SK-N-SH treated with all-trans-retinoic acid at 6 μM for 48 hours (cell line): ENCODE measurements around the gene ZNF536.
"Not testable (repeated sequence)": the region's sequence is repeated elsewhere in the genome, so short reads cannot be mapped to it uniquely, and the experiment has no call there.

Experiments
- ATAC-seq: fragments of 200-7000 bp; cut with Tn5 transposase; 3 replicates; pipeline ENCODE4 v1.9.1; 2020; ENCODE audit warnings: mild to moderate bottlenecking, moderate library complexity
- ARNTL ChIP-seq: fragments of 450-650 bp; formaldehyde crosslinking; IDR thresholded peaks from 2 replicates; pipeline ENCODE4 v1.5.0; 2020; ENCODE audit warnings: low read depth, mild to moderate bottlenecking, moderate library complexity, borderline replicate concordance
- BACH2 ChIP-seq: fragments of 250-450 bp; sonication (Bioruptor Pico); IDR thresholded peaks from 2 replicates; pipeline ENCODE4 v1.9.0; 2021; ENCODE audit warnings: mild to moderate bottlenecking, borderline replicate concordance
- CREB5 ChIP-seq: fragments of 250-450 bp; sonication (Bioruptor Pico); IDR thresholded peaks from 2 replicates; pipeline ENCODE4 v1.5.1; 2020; ENCODE audit warnings: low read depth, mild to moderate bottlenecking, moderate library complexity
- CSDC2 ChIP-seq: fragments of 250-450 bp; sonication (Bioruptor Pico); IDR thresholded peaks from 2 replicates; pipeline ENCODE4 v1.5.0; 2020; ENCODE audit warnings: mild to moderate bottlenecking, moderate library complexity
- CSRNP3 ChIP-seq: fragments of 250-450 bp; sonication (Bioruptor Pico); IDR thresholded peaks from 2 replicates; pipeline ENCODE4 v1.5.1; 2021; ENCODE audit warnings: mild to moderate bottlenecking, moderate library complexity
- ESRRG ChIP-seq: fragments of 250-450 bp; sonication (Bioruptor Pico); IDR thresholded peaks from 2 replicates; pipeline ENCODE4 v1.6.1; 2021; ENCODE audit warnings: mild to moderate bottlenecking
- GLIS3 ChIP-seq: fragments of 250-450 bp; sonication (Bioruptor Pico); IDR thresholded peaks from 2 replicates; pipeline ENCODE4 v1.5.0; 2020; ENCODE audit warnings: mild to moderate bottlenecking, moderate library complexity
- ISL1 ChIP-seq: fragments of 250-450 bp; sonication (Bioruptor Pico); IDR thresholded peaks from 2 replicates; pipeline ENCODE4 v2.1.2; 2022; ENCODE audit warnings: mild to moderate bottlenecking, moderate library complexity
- OSR1 ChIP-seq: fragments of 250-450 bp; sonication (Bioruptor Pico); IDR thresholded peaks from 2 replicates; pipeline ENCODE4 v1.8.0; 2022; ENCODE audit warnings: moderate library complexity, mild to moderate bottlenecking, inconsistent platforms
- PATZ1 ChIP-seq: fragments of 250-450 bp; sonication (Bioruptor Pico); IDR thresholded peaks from 2 replicates; pipeline ENCODE4 v1.8.0; 2020; ENCODE audit warnings: mild to moderate bottlenecking, moderate library complexity, borderline replicate concordance
- POU6F1 ChIP-seq: fragments of 250-450 bp; sonication (Bioruptor Pico); IDR thresholded peaks from 2 replicates; pipeline ENCODE4 v1.8.0; 2021; ENCODE audit warnings: low read depth, mild to moderate bottlenecking, moderate library complexity, borderline replicate concordance
- PPARA ChIP-seq: fragments of 250-450 bp; sonication (Bioruptor Pico); IDR thresholded peaks from 2 replicates; pipeline ENCODE4 v1.5.0; 2020; ENCODE audit warnings: mild to moderate bottlenecking, borderline replicate concordance
- SNAI2 ChIP-seq: fragments of 250-450 bp; sonication (Bioruptor Pico); IDR thresholded peaks from 2 replicates; pipeline ENCODE4 v1.5.0; 2020; ENCODE audit warnings: mild to moderate bottlenecking, moderate library complexity
- TCF4 ChIP-seq: fragments of 250-450 bp; sonication (Bioruptor Pico); IDR thresholded peaks from 2 replicates; pipeline ENCODE4 v1.8.0; 2021; ENCODE audit warnings: mild to moderate bottlenecking, moderate library complexity, borderline replicate concordance
- TOX ChIP-seq: fragments of 250-450 bp; sonication (Bioruptor Pico); IDR thresholded peaks from 2 replicates; pipeline ENCODE4 v1.8.0; 2021; ENCODE audit warnings: mild to moderate bottlenecking, moderate library complexity, borderline replicate concordance
- ZC3H10 ChIP-seq: fragments of 250-450 bp; sonication (Bioruptor Pico); IDR thresholded peaks from 2 replicates; pipeline ENCODE4 v1.5.1; 2021; ENCODE audit warnings: mild to moderate bottlenecking, moderate library complexity
- ZFP30 ChIP-seq: fragments of 450-650 bp; formaldehyde crosslinking; IDR thresholded peaks from 2 replicates; pipeline ENCODE4 v1.5.0; 2022; ENCODE audit warnings: mild to moderate bottlenecking, moderate library complexity
- ZNF565 ChIP-seq: fragments of 450-650 bp; formaldehyde crosslinking; conservative IDR thresholded peaks from 2 replicates; pipeline ENCODE4 v1.5.0; 2020; ENCODE audit warnings: low read depth, mild to moderate bottlenecking, moderate library complexity
- ZNF8 ChIP-seq: fragments of 450-650 bp; formaldehyde crosslinking; IDR thresholded peaks from 2 replicates; pipeline ENCODE4 v1.5.0; 2020; ENCODE audit warnings: mild to moderate bottlenecking, moderate library complexity

Gene ZNF536

GRCh38 chr19:30444253-30444671 lies 72.1 kb downstream of the ZNF536 start (continued):
- TF ChIP-seq ISL1 (CRISPR knock-in tag) (no peak), TOX (CRISPR knock-in tag) (no peak), GLIS3 (no peak)

- ATAC-seq, result no peak
- TF ChIP-seq ZFP30 (CRISPR knock-in tag), result no peak
- no peak for TF ChIP-seq ARNTL (CRISPR knock-in tag)
- no peak for TF ChIP-seq CREB5 (CRISPR knock-in tag)
Measured at GRCh38 chr19:30444686-30445232, 72.6 kb downstream of the ZNF536 start.

GRCh38 chr19:30445385-30445784 lies 73.2 kb downstream of the ZNF536 start:
- no peak for TF ChIP-seq SNAI2 (CRISPR knock-in tag)
- TF ChIP-seq, all 23 proteins: peak for 0

GRCh38 chr19:30446120-30446519 lies 73.9 kb downstream of the ZNF536 start:
- not testable (repeated sequence) for ATAC-seq

More at GRCh38 chr19:30445385-30445784, 73.2 kb downstream of the ZNF536 start:
- no peak for ATAC-seq

GRCh38 chr19:30446850-30447552 lies 74.8 kb downstream of the ZNF536 start:
- no peak for ATAC-seq
- TF ChIP-seq PPARA, result no peak
- peak; percentile 44 for TF ChIP-seq ISL1 (CRISPR knock-in tag)
- TF ChIP-seq, all 23 proteins: peak for 1

GRCh38 chr19:30447553-30447870 lies 75.3 kb downstream of the ZNF536 start:
- no peak for ATAC-seq
- TF ChIP-seq PPARA, result no peak
- no peak for TF ChIP-seq ISL1 (CRISPR knock-in tag)
- TF ChIP-seq CSDC2 (CRISPR knock-in tag), result no peak
- no peak for TF ChIP-seq ESRRG (CRISPR knock-in tag)
- no peak for TF ChIP-seq ZNF565 (CRISPR knock-in tag)
- no peak for TF ChIP-seq SNAI2 (CRISPR knock-in tag)
- no peak for TF ChIP-seq ARNTL (CRISPR knock-in tag)
- no peak for TF ChIP-seq BACH2 (CRISPR knock-in tag)
- no peak for TF ChIP-seq ZC3H10 (CRISPR knock-in tag)
- no peak for TF ChIP-seq CSRNP3 (CRISPR knock-in tag)
- TF ChIP-seq TCF4 (CRISPR knock-in tag), result no peak
- no peak for TF ChIP-seq OSR1 (CRISPR knock-in tag)
- TF ChIP-seq PATZ1 (CRISPR knock-in tag), result no peak
- no peak for TF ChIP-seq ZNF8
- no peak for TF ChIP-seq ZFP30 (CRISPR knock-in tag)
- no peak for TF ChIP-seq POU6F1
